DOHH2 (cell line): ENCODE measurements around the gene MTCL1.

ENCODE experiments used
- H3F3A ChIP-seq: fragments of 200-600 bp; sonication (generic), shearing (Covaris generic); 2 replicates; pipeline ENCODE4 v1.6.0; 2016; ENCODE audit warnings: antibody characterized with exemption, mild to moderate bottlenecking; ENCODE audit not compliant: control insufficient read depth, insufficient read depth
- H3K27ac ChIP-seq: fragments of 200-600 bp; sonication (generic); 2 replicates; pipeline ENCODE4 v1.5.1; 2014; ENCODE audit warnings: low read depth, mild to moderate bottlenecking, low read length, moderate library complexity
- H3K27me3 ChIP-seq: fragments of 200-600 bp; sonication (generic); 2 replicates; pipeline ENCODE4 v1.6.1; 2014; ENCODE audit warnings: mild to moderate bottlenecking, low read length, mixed read lengths; ENCODE audit not compliant: control insufficient read depth
- H3K36me3 ChIP-seq: fragments of 200-600 bp; sonication (generic); 2 replicates; pipeline ENCODE4 v1.6.1; 2014; ENCODE audit warnings: mild to moderate bottlenecking, low read length, moderate library complexity, mixed read lengths; ENCODE audit not compliant: control insufficient read depth
- H3K4me1 ChIP-seq: fragments of 200-600 bp; sonication (generic); 2 replicates; pipeline ENCODE4 v1.6.1; 2014; ENCODE audit warnings: mild to moderate bottlenecking, low read length, mixed read lengths; ENCODE audit not compliant: control insufficient read depth
- H3K4me2 ChIP-seq: fragments of 200-600 bp; sonication (generic); 2 replicates; pipeline ENCODE4 v1.6.0; 2014; ENCODE audit warnings: mild to moderate bottlenecking, low read length, moderate library complexity
- H3K4me3 ChIP-seq: fragments of 200-600 bp; sonication (generic); 2 replicates; pipeline ENCODE4 v1.5.1; 2014; ENCODE audit warnings: mild to moderate bottlenecking, low read length, mixed read lengths
- H3K79me2 ChIP-seq: fragments of 200-600 bp; sonication (generic); 2 replicates; pipeline ENCODE4 v1.6.1; 2014; ENCODE audit warnings: mild to moderate bottlenecking, low read length, mixed read lengths; ENCODE audit not compliant: control insufficient read depth
- H3K9me2 ChIP-seq: fragments of 200-600 bp; sonication (generic); replicated peaks from 2 replicates; pipeline ENCODE4 v1.6.1; 2014; ENCODE audit warnings: mild to moderate bottlenecking, low read length, mixed read lengths; ENCODE audit not compliant: control insufficient read depth
- H3K9me3 ChIP-seq: fragments of 200-600 bp; sonication (generic); 2 replicates; pipeline ENCODE4 v1.6.1; 2014; ENCODE audit warnings: antibody characterized with exemption, low read length, mixed read lengths; ENCODE audit not compliant: control insufficient read depth, insufficient read depth
- H4K20me1 ChIP-seq: fragments of 200-600 bp; sonication (generic); 2 replicates; pipeline ENCODE4 v1.6.0; 2014; ENCODE audit warnings: low read depth, mild to moderate bottlenecking, antibody characterized with exemption, low read length, moderate library complexity; ENCODE audit not compliant: control insufficient read depth, insufficient read depth
- EZH2phosphoT487 ChIP-seq: fragments of 200-600 bp; sonication (generic); IDR thresholded peaks from 2 replicates; pipeline ENCODE4 v1.6.1; 2017; ENCODE audit warnings: borderline replicate concordance, mild to moderate bottlenecking, antibody characterized with exemption, low read length, moderate library complexity, mixed read lengths
- TF ChIP-seq, protein P1 (sequence below): fragments of 200-600 bp; sonication (generic); IDR thresholded peaks from one replicate; pipeline ENCODE4 v1.5.1; 2014; ENCODE audit warnings: antibody characterized with exemption, mild to moderate bottlenecking, low read depth, low read length; ENCODE audit not compliant: poor library complexity, severe bottlenecking

MTCL1 gene

DNA sequence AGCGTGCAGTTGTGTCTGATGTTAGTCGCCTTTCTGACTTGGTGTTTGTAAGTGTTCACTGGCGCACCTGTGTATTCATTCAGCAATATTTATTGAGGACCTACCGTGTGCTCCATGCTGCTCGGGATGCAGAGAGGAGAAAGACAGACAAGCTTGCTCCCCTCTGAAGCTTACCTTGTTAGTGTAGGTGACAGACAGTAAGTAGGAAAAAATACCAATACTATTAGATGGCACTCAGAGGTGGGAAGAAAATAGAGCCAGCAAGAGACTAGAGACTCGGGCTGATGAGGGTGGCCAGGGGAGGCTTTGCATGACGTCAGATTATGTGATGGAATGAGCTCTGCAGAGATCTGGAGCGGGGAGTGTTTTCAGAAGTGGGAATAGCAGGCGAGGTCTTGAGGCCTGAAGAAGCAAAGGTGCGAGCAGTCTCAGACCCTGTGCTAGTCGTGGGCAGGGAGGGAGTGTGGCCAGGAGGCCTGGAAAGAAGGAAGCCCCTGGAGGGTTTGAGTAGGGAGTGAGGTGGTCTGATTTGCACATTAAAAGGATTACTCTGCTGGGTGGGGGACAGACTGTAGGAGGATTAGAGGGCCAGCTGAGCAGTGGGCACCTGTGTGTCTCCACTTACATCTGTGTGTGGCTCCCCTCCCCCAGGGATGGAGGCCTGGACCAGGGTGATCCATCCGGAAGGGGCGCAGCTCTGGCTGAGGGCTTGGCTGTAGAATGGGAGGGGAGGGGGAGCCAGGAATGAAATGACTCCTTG lies 11.8 kb downstream of the MTCL1 start:
- Histone ChIP-seq H3K9me2 (no peaks in the 10 kb centered on the region), H3K4me1 (peaks cover 28% of the 10 kb centered on the region), H3K4me3 (no peak overlapping the region), H3K9me3 (no peaks in the 10 kb centered on the region), H4K20me1 (no peaks in the 10 kb centered on the region), H3K27ac (no peak overlapping the region), H3K27me3 (no peaks in the 10 kb centered on the region), H3F3A (peaks cover 4% of the 10 kb centered on the region; the same call in 1 of the 2 replicates), H3K79me2 (peaks cover 9% of the 10 kb centered on the region), H3K36me3 (0 out of 2 replicates have a peak, but pooled peaks cover 4% of the 10 kb centered on the region), H3K4me2 (no peak overlapping the region)
- TF ChIP-seq, protein P1, sequence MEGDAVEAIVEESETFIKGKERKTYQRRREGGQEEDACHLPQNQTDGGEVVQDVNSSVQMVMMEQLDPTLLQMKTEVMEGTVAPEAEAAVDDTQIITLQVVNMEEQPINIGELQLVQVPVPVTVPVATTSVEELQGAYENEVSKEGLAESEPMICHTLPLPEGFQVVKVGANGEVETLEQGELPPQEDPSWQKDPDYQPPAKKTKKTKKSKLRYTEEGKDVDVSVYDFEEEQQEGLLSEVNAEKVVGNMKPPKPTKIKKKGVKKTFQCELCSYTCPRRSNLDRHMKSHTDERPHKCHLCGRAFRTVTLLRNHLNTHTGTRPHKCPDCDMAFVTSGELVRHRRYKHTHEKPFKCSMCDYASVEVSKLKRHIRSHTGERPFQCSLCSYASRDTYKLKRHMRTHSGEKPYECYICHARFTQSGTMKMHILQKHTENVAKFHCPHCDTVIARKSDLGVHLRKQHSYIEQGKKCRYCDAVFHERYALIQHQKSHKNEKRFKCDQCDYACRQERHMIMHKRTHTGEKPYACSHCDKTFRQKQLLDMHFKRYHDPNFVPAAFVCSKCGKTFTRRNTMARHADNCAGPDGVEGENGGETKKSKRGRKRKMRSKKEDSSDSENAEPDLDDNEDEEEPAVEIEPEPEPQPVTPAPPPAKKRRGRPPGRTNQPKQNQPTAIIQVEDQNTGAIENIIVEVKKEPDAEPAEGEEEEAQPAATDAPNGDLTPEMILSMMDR = no peak
- TF ChIP-seq EZH2phosphoT487 = no peak

DNA sequence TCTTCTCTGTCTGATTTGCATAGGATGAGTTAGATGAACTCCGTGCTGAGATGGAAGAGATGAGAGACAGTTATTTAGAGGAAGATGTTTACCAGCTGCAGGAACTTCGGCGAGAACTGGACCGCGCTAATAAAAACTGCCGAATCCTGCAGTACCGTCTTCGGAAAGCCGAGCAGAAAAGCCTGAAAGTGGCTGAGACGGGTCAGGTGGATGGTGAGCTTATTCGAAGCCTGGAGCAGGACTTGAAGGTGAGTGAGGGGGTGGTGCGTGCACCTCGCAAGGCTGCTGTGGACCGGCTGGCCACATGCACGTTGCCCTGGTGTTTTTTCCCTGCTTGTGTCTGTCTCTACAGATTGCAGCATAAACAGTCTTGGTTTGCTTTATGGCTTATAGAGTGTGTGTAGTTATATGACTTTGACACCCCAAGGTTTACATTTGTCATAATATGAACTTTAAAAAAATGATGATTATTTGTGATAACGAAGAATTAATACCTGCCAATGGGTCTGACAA lies 13.1 kb downstream of the MTCL1 start:
- Histone ChIP-seq H3K9me2 (no peaks in the 10 kb centered on the region), H3F3A (peaks cover 4% of the 10 kb centered on the region; the same call in 1 of the 2 replicates), H3K27ac (no peak overlapping the region), H3K4me1 (peaks cover 28% of the 10 kb centered on the region), H3K27me3 (no peaks in the 10 kb centered on the region), H4K20me1 (no peaks in the 10 kb centered on the region), H3K79me2 (peaks cover 3% of the 10 kb centered on the region), H3K4me2 (no peak overlapping the region), H3K36me3 (0 out of 2 replicates have a peak, but pooled peaks cover 4% of the 10 kb centered on the region), H3K4me3 (no peak overlapping the region), H3K9me3 (no peaks in the 10 kb centered on the region)
- TF ChIP-seq, protein P1 = no peak
- no peak for TF ChIP-seq EZH2phosphoT487

DNA sequence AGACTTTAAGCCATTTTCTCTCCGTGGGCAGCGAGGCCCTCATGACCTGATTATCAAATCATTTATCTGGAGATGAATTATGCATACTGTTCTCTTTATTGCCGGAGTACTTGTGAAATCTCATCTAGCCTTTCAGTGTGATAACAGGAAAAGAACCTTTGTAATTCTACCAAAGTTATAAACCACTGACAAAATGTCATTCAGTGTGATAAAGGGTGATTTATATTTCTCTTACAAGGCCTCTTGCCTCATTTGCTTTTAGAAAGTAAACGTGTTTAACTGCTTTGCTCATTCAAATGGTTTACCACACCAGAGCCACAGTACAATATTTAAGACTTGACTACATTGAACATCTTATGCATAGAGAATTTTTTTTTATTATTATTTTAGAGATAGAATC lies 13.8 kb downstream of the MTCL1 start:
- H3K36me3 ChIP-seq = 0 out of 2 replicates have a peak, but pooled peaks cover 4% of the 10 kb centered on the region
- no peaks in the 10 kb centered on the region for H3K9me3 ChIP-seq
- no peak overlapping the region for H3K4me2 ChIP-seq
- H3K9me2 ChIP-seq = no peaks in the 10 kb centered on the region
- H4K20me1 ChIP-seq = no peaks in the 10 kb centered on the region
- peaks cover 4% of the 10 kb centered on the region; the same call in 1 of the 2 replicates for H3F3A ChIP-seq
- TF ChIP-seq EZH2phosphoT487 = no peak
- TF ChIP-seq, protein P1 = no peak
- peaks cover 28% of the 10 kb centered on the region for H3K4me1 ChIP-seq
- no peaks in the 10 kb centered on the region for H3K27me3 ChIP-seq
- H3K79me2 ChIP-seq = no peaks in the 10 kb centered on the region
- H3K27ac ChIP-seq = no peak overlapping the region
- no peak overlapping the region for H3K4me3 ChIP-seq
